C4-2B (cell line): ENCODE measurements around the gene MAGEB17.
"Not testable (repeated sequence)": the region's sequence is repeated elsewhere in the genome, so short reads cannot be mapped to it uniquely, and the experiment has no call there.

Source experiments
- H3K27ac ChIP-seq: fragments of 450-650 bp; 2 replicates; pipeline ENCODE4 v1.5.1; 2017
- ZFX ChIP-seq: fragments of 450-650 bp; IDR thresholded peaks from 2 replicates; pipeline ENCODE4 v1.6.1; 2017
- TF ChIP-seq, protein P1 (sequence below): fragments of 450-650 bp; conservative IDR thresholded peaks from 2 replicates; pipeline ENCODE4 v1.5.1; 2017; ENCODE audit warnings: mild to moderate bottlenecking

The MAGEB17 gene

DNA sequence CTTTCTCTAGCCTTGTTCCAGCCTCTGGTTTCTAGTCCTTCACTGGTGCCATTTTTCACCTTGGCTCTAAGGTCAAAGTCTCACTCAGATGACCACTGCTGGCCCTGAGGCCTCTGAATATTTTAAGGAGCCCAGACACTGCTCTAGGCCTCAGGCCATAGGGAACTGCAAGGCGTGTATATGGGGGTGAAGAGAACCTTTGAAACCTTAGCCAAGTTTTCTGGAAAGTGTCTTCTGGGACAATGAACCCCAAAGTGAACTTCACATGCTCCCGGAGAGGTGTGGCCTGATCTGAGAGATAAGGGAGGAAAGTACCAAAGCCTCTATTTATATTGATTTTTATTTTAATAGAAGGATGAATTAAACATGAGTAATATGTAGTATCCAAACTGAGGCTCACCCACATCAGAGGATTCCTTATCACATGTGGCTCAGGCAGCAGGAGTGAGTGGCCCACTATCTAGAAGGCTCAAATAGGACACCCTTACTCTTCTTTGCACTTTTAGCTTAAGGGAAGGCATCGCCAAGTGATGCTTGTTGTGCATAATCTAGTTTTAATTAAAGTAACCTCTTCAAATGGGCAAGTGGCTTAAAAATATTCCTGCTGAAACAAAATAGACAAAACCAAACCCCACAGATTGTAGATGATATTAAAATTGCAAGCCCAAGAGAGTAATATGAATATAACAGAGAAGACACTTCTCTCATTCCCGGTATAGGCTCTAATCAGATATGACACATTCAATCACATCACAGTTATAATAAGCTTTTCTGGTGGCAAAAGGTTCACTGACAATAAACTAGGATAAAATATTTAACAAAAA lies 25.6 kb upstream of the MAGEB17 start:
- peak overlapping the region; percentile 71; the same call in 1 of the 2 replicates for H3K27ac ChIP-seq
- TF ChIP-seq, protein P1, sequence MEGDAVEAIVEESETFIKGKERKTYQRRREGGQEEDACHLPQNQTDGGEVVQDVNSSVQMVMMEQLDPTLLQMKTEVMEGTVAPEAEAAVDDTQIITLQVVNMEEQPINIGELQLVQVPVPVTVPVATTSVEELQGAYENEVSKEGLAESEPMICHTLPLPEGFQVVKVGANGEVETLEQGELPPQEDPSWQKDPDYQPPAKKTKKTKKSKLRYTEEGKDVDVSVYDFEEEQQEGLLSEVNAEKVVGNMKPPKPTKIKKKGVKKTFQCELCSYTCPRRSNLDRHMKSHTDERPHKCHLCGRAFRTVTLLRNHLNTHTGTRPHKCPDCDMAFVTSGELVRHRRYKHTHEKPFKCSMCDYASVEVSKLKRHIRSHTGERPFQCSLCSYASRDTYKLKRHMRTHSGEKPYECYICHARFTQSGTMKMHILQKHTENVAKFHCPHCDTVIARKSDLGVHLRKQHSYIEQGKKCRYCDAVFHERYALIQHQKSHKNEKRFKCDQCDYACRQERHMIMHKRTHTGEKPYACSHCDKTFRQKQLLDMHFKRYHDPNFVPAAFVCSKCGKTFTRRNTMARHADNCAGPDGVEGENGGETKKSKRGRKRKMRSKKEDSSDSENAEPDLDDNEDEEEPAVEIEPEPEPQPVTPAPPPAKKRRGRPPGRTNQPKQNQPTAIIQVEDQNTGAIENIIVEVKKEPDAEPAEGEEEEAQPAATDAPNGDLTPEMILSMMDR, result no peak
- no peak for TF ChIP-seq ZFX

DNA sequence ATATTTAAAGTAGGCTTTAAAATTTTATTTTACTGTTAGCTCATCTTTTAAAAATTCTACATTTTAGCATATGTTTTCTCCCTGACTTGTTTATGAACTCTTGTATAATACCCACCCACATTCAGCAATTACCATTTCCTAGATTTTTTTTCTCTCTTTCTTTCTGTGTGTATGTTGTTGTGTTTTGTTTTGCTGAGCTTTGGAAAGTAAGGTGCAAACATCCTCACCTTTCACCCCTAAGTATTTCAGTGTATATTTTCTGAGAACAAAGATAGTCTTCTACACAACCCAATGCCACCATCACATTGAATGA lies 25.1 kb upstream of the MAGEB17 start:
- H3K27ac ChIP-seq, result no peak overlapping the region
- TF ChIP-seq, protein P1, result no peak
- TF ChIP-seq ZFX, result no peak

DNA sequence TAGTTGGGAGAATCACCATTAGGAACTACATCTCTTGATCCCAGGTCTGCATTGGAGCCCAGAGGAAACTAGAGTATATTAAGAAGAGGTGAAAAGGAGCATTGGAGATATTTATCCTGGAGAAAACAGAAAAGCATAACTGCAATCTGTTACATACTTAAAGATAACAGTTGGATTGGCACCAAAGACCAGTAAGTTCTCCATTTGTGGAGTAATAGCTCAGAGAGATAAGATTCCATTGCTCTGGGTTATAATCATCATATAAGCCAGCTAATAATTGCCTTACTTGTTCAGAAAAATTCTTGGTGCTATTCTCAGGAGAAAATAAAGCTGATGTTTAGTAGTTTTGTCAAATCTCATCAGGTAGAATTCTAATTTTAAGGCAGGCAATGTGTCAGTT lies 23.3 kb upstream of the MAGEB17 start:
- no peak for TF ChIP-seq ZFX
- TF ChIP-seq, protein P1, result no peak
- no peak overlapping the region for H3K27ac ChIP-seq

DNA sequence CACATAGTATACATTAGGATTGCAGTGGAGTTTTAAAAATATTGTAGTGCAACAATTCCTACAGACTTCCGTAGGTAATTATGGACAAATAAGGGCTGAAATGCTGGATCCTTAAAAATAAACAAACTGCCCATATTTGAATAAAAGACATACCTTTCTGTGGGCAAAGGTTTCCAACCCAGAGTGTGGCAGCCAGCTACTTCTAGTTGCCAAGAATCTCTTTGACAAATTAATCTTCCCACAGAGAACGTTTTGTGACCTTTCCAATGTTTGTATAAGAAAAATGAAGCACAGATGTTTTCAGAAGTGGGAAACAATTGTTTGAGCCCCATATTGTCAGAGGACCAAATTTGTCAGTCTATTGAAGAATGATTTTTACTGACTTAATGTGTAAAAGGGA lies 22.9 kb upstream of the MAGEB17 start:
- H3K27ac ChIP-seq, result no peak overlapping the region
- no peak for TF ChIP-seq ZFX
- TF ChIP-seq, protein P1, result no peak

DNA sequence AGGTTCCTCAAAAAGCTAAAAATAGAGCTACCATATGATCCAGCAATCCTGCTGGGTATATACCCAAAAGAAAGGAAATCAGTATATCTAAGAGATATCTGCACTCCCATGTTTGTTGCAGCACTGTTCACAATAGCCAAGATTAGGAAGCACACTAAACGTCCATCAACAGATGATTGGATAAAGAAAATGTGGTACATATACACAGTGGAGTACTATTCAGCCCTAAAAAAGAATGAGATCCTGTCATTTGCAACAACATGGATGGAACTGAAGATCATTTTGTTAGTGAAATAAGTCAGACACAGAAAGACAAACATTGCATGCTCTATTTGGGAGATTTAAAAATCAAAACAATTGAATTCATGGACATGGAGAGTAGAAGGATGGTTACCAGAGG lies 22.2 kb upstream of the MAGEB17 start:
- H3K27ac ChIP-seq, result not testable (repeated sequence)

DNA sequence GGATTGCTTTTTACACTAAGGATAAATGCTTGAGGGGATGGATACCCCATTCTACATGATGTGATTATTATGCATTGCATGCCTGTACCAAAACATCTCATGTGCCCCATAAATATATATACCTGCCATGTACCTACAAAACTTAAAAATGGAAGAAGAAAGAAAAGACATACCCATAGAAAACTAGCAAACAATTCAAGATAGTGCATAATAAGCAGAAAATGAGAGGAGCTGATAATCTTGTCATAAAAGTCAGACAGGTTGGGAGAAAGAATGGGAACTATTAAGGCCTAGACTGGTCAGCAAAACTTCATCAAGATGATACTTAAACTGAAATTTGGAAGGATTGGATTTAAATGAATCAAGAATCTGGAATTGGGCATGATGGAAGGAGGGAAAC lies 21.6 kb upstream of the MAGEB17 start:
- H3K27ac ChIP-seq, result no peak overlapping the region
- TF ChIP-seq, protein P1, result no peak
- TF ChIP-seq ZFX, result no peak

DNA sequence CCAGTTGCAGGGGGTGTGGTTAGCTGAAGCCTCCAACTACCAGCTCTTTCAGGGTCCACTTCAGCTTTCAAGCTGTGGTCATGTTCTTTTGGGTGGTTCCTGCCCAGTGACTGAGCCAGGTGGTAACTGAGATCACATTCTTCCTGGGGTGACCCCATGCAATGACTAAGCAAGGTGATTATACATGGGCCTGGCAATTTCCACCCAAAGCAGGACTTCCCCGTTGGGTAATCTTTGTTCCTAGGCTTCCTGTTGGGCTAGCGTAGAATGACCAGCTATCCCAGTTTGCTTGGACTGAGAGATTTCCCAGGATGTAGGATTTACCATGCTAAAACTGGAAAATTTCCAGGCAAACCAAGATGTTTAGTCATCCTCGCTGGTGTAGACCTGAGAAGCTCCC lies 18.4 kb upstream of the MAGEB17 start:
- no peak for TF ChIP-seq ZFX
- TF ChIP-seq, protein P1, result no peak
- H3K27ac ChIP-seq, result no peak overlapping the region

DNA sequence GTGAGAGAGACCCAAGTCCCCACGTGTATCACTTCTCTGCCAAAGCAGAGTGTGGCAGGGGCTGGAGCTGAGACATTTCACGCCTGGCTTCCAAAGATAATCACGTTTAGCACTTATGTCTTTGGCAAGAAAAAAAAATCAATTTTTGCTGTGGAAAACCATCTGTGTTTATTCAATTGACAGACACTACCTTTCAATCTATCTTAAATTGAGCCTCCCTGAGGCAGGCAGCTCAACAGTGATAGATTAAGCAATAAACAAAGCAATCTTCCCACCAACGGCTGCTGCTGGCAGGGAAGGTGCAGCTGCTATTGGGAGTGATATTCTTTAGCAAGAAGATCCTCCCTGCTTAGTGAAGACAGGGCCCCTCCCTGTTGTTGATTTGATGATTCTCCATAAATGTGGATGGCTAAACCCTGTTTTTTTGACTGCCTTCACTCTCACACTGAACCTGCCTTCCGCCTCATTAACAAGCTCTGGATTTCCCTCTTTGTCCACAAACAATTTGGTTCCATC lies 11.6 kb upstream of the MAGEB17 start:
- TF ChIP-seq ZFX, result no peak
- TF ChIP-seq, protein P1, result no peak
- H3K27ac ChIP-seq, result no peak overlapping the region
